MG63 (cell line): Measurements from ENCODE around the gene KLKB1. TPM values are rescaled to one million over a fixed set of nuclear protein-coding genes. Genes with fewer than 3 reads are reported as not detected.

Experiments
- total RNA-seq: library from RNA; depleted of rRNA; stranded (reverse); fragments of >200 nt; shearing (Covaris generic); gene quantifications from 2 replicates; pipeline ENCODE4 v1.2.3, GENCODE V29; 2014; ENCODE audit warnings: low replicate concordance; rRNA removed

The KLKB1 gene
- total RNA-seq, 1 experiment from 2014 or later = not detected

Other genes starting within 250 kb of the KLKB1 start
- 7.4 and 7.7 TPM in 2 replicates for gene TLR3, start 158.4 kb upstream of the KLKB1 start, total RNA-seq
- 7.3 and 12.5 TPM in 2 replicates for gene FAM149A, start 122.8 kb upstream of the KLKB1 start, total RNA-seq
- 15.2 and 22.0 TPM in 2 replicates for gene CYP4V2, start 35.9 kb upstream of the KLKB1 start, total RNA-seq
- gene F11, start 38.7 kb downstream of the KLKB1 start, total RNA-seq = not detected in 2 replicates